NCI-H69 (cell line): ENCODE measurements around the gene GLB1L3.

Source experiments
- DNase-seq: peaks from one replicate; lab custom pipeline; 2025; lab: John Stamatoyannopoulos, UW

GLB1L3 gene, protein sequence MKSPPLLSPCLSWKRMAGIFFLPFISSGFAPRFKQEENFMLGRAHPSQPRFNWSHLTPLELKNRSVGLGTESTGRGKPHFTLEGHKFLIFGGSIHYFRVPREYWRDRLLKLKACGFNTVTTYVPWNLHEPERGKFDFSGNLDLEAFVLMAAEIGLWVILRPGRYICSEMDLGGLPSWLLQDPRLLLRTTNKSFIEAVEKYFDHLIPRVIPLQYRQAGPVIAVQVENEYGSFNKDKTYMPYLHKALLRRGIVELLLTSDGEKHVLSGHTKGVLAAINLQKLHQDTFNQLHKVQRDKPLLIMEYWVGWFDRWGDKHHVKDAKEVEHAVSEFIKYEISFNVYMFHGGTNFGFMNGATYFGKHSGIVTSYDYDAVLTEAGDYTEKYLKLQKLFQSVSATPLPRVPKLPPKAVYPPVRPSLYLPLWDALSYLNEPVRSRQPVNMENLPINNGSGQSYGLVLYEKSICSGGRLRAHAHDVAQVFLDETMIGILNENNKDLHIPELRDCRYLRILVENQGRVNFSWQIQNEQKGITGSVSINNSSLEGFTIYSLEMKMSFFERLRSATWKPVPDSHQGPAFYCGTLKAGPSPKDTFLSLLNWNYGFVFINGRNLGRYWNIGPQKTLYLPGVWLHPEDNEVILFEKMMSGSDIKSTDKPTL

DNA sequence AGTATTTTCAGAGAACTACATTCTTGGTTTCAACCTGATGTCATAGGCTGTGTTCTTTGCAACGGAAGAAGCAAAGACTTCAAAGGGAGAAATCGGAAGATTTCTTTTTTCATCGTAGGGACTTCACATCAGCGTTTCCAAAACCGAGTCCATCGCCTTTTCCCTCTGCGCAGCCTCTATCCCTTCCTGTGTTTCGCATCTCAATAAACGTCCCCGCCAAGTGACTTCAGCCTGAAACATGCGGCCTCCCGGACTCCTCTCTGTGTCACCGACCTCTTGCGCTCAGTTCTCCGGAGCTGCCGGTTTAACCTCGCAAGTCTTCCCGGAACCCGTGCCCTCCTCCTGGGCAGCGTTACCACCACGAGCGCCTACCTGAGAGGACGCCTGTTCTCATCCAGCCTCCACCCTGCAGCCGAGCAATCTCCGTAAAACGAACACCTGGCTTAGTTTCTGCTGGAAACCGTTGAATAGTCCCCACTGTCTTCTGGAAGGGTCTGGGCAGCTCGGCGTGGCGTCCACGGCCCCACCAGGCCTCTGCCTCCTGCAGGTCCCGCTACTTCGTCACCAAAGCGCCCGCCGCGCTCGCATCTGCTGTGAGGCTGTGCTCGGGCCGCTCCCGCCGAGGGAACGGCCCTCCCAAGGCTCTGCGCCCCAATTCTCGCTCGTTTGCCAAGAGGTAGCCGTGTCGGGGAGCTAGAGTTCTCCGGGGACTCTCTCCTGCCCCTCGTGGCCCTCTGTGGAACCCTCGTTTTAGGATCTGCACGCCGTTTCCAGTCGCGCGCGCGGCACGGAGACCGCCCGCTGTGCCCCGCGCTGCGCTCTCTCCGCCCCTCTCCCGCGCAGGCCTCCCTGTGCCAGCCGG lies at the start of gene GLB1L3:
TSS of gene GLB1L3 (plus strand) at position 846 of the 862 bp plus-strand sequence. CDS start 362 bp downstream, outside the sequence.
- peak; percentile 89 for DNase-seq

DNA sequence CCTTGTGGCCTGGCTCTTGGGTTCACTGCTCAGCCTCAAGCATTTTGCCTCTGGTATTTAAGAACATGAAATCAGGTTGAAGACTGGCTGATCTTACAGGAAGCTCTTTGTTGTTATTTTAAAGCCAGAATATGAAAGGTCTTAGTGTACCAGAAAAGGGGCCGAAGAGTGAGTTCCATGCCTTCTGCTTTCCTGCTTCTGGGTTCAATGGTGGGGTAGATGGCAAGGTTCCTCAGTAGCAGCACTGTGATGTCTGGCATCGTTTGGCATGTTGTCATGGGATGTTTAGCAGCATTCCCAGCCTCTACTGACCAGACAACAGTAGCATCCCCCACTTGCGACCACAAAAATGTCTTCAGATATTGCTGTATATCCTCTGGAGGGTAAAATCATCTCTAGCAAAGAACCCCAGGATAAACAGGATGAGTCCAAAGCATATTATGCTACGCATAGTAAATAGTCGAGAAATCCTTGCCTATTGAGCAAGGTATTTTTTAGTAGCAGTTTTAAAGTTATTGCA lies 49.3 kb upstream of the GLB1L3 start:
- DNase-seq = no peak

DNA sequence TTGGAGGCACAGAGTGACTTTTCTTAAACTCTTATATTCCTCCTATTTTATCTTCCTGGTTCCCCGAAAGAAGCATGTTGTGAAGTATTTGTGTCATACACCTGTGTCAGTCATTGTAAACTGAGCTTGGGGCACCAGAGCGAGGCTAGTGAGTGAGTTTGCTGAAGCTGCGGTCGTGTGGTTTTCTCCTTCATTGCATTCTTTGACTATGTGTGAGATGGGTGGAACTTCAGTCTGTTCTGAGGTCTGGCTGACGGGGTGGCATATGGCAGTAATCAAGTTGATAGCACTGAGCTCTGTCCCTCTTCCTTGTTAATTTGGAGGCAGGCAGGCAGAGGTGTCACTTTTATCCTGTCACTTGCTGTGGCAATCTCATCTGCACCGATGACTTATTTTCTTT lies 47.6 kb upstream of the GLB1L3 start:
- no peak for DNase-seq

DNA sequence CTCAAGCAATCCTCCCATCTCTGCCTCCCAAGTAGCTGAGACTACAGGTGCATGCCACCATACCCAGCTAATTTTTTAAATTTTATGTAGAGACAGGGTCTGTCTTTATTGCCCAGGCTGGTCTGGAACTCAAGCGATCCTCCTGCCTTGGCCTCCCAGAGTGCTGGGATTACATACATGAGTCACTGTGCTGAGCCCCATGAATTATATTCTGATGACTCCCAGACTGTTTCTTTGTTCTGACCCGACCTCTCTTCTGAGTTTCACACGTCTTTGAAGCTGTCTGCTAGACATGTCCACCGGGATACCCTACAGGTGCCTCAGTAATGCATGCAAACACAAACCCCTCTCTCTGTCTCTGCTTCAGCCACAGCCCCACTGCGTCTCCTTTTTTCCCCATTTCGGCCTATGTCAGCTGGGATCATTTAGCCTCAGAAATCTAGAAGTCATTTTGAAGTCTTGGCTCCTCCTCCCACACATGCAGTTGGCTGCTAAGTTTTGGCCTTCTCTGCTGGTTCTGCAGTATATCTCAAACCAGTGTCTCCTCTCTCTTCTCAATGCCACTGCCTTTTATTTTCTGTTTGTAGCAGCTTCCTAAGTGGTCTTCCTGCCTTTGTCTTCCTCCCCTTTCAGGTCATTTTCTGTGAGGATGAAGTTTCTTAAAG lies 46.9 kb upstream of the GLB1L3 start:
- DNase-seq = no peak

DNA sequence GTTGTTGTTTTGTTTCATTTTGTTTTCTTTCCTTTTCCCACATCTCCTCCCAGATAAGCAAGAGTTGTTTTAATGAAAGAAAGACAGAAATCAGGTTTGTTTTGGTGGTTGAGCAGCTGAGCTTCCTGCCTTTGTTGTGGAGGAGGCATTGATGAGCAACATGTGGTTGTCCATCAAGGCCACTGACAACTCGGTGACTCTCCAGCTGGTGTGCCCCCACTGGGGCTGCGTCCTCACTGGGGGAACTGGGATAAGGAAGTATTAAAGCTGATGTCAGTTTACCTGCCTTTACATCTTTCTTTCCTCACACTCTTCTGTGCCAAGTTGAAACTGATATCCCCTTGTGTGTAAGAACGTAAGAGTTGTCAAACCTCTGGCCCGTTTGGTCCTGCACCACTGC lies 45.8 kb upstream of the GLB1L3 start:
- no peak for DNase-seq

DNA sequence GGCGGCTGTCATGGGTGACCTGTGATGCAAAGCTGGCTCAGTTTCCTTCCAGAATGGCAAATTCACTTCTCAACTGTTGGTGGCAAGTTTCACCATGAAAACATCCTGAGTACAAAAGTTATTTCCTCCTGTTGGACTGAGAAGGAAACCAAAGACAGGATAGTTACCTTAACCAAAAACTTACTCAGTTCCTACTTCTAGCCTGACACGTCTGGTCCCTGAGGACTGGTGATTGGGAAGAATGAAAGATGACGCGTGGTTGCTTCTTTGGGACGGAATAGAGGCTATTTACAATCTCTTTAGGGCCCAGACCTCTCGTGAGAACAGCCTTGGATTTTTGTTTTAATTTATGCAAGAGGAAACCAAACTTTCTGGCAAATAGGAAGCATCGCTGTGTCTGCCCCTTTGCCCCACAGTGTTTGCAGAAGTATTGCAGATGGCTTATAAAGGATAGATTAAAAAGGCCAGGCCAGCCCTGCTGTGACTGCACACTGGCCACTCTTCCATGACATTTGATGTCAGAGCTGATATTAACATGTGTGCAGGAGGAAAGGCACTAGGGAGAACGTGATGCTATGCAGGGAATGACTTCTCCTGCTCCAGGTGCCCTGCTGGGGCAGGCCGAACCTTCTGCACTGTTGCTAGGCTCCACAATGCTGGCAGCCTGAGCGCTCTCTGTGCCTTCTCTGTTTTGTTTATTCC lies 44.1 kb upstream of the GLB1L3 start:
- DNase-seq = no peak

DNA sequence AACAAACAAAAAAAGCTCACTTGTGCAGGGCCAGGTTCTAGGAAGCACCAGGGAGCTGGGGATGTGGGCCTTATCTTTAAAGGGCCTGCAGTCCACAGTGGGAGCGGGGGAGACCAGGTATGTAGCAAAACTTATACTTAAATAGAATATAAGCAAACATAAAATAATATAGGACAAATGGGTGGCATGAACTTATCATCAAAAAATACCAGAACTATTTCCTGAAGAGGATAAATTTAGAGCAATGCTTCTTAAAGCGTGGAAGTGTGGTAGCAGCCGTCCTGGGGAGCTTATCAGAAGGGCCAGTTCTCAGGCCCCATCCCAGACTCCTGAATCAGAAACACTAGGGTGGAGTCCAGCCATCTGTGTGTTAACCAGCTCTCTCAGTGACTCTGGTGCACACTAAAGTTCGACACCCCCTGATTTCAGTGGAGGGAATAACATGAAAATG lies 42.4 kb upstream of the GLB1L3 start:
- no peak for DNase-seq

DNA sequence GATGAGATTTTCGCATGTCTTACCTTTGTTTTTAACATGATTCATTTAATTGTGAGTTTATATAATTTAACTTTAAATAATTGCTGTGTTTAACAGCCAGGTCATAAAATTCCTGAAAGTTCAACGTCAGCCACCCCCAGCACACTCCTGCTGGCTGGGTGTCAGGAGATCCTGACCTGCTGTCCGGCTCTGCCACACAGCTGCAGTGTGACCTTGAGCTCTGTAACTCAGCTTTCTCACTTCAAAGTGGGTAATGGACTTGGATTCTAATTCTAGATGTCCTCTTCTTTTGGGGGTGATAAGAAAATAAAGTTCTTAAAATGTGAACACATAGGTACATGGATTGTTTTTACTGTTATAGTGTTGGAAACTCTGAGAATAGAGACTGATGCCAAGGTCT lies 40.8 kb upstream of the GLB1L3 start:
- DNase-seq = no peak

DNA sequence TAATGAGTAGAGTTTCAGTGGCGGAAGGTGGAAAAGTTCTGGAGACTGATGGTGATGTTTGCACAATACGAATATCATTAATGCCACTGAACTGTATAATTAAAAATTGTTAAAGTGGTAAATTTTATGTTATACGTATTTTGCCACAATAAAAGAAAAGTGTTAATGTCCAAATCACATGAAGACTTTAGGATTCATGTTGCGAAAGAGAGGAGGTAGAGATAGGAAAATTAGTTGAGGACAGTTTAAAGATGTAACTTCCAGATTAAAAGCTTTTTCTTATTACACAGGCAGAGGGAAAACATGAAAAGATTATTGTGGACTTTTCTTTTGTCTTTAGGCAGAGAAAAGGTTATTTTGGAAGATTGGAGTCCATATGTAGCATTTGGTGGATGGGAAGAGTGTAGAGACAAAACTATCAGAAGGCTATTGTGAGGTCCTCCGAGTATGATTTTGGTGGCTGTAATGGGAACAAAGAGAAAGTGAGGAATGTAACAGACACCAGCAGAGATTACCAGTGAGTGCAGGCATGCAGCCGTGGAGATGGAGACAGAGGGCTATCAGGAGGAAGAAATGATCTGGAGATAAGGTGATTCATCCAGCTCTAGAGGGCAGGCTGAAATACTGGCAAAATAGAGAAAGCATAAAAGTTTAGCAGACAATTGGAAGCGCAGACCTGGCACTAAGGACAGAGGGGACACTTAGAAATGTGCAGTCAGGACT lies 39.2 kb upstream of the GLB1L3 start:
- no peak for DNase-seq

DNA sequence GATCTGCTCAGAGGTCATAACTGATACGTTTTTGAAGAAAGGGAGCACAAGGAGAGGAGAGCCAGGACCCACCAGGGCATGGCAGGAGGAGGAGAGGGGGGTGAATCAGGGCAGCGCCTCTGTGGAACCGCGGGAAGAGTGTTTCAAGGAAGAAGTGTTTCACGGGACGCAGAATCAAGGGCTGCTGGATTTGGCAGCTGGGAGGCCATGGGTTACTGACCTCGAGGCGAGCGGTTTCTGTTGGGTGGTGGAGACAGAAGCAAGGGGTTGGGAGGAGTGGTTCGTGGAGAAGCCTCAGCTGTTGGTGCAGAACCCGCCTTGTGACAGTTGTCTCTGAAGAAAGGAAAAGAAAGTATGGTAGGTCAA lies 38.6 kb upstream of the GLB1L3 start:
- no peak for DNase-seq

DNA sequence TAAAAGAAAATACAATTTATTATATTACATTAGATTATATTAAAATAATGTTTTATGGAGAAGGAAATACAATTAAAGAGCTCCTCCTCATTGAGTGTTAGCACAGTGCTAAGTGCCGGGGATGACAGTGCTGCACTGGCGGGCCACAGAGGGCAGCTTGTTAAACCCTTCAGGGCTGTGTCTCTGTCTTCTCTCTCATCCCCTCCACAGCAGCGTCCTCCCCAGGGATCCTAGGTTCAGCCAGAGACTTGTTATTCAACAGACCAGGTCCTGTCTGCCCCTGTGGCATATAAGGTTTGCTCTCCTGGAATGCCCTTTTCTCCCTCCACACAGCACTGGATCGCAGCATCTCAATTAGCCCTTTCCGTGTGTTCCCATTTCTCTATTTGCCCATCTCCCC lies 37.2 kb upstream of the GLB1L3 start:
- no peak for DNase-seq

DNA sequence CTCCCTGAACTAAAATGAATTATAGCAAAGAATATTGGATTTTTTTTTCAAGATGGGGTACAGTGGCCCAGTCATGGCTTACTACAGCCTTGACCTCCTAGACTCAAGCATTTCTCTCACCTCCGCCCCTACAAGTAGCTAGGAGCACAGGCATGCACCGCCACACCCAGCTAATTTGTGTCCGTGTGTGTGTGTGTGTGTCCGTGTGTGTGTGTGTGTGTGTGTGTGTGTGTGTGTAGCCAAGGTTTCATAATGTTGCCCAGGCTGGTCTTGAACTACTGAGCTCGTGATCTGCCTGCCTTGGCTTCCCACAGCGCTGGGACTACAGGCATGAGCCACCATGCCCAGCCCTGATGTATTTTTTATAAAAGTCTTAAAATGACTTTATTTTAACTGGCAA lies 35.6 kb upstream of the GLB1L3 start:
- no peak for DNase-seq

DNA sequence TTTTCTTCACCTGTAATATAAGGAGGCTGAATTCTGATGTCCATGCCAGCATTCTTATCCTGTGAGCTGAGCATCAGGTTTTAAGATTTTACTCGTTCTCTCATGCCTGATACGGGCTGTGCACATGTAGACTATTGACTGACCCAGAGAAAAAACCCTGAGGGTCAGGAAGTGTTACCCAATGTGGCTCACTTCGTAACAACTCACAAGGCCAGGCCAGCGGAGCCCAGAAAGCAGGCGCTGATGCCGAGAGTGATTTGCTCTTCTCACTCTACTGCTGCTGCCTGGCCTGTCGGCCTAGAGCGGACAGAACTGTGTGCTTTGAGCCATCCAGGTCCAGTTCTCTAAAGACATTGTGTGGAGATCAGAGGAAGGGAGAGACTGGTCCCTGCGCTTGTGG lies 33.8 kb upstream of the GLB1L3 start:
- peak; percentile 60 for DNase-seq

DNA sequence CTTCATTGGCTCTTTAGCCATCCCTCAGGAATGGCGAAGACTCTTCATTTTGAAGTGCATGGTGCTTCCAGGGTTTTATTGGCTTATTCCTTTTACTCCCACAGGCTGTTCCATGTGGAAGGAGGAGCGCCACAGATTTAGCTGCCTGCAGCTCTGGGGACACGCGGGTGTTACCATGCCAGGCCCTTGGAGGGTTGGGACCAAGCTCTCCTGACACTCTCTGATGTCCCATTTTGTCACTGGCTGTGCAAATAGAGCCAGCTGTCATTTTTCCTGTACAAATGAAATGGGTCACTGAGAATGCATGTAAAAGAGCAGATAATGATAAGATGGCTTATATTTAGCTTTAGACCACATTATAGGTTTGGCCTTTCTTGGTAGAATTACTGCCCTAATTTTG lies 32.3 kb upstream of the GLB1L3 start:
- peak; percentile 79 for DNase-seq

DNA sequence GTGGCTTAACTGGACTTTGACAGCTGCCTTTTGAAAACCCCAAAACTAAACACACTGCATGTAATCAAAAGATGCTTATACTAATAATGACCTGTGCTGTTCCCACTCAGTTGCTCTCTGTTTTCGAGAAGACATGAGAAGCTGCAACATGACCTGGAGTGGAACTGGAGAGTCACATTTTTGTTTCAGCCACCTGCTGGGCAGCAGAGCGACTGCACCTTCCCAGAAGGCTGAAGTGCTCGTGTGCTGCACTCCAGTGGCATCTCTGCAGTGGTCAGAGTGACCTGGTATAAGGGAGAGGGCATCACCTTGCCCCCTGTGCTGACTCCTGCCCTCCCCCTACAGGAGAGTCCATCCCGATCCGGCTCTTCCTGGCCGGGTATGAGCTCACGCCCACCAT lies 31.6 kb upstream of the GLB1L3 start:
- peak; percentile 15 for DNase-seq

DNA sequence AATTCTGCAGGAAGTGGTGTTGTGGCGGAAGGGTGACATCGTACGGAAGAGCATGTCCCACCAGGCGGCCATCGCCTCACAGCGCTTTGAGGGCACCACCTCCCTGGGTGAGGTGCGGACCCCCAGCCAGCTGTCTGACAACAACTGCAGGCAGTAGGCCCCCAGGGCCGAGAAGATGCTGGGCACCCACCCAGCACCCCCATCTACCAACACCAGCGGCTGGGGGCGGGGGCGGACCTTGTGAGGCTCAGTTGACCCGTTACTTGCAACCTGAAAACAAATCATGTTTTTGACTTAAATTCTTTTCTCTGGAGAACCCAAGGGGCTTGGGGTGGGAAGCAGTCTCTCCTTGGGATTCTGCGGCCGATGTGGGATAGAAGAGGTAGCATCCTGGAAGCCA lies 30.7 kb upstream of the GLB1L3 start:
- no peak for DNase-seq

DNA sequence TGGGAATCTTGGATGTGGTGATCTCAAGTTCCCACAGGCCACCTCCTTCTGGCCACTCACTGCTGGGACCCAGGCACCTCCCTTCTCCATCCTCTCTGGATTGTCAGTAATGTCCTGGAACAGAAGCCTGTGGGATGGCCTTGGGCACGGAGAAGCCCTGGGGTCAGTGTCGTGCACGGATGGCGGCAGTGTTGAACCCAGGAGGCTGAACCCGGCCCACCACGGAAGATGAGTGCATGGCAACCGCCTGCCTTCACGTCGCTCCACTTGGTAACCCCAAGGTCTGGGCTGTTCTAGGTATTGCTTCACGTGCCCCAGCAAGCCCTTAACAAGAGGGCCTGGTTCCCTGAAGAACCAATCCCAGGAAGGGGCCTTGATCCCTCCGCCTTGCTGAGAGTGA lies 30.1 kb upstream of the GLB1L3 start:
- DNase-seq = no peak

DNA sequence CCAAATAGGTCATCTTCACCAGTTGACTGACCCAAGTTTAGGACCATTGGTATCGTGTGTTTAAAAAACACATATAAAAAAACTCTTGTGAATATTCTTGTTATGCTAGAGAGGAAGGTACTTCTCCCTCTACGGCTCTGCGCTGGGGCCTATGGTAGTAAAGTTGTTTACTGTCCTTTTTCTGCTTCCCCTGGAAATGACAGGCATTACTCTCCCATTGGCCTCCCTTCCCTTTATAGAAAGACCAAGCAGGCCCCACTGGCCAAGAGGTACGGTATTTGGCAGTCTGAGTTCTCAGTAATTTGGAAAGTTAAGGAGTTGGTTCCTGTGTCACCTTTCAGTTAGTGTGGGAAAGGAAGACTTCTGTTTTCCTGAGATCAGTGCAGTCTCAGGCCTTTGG lies 29.5 kb upstream of the GLB1L3 start:
- DNase-seq = no peak

DNA sequence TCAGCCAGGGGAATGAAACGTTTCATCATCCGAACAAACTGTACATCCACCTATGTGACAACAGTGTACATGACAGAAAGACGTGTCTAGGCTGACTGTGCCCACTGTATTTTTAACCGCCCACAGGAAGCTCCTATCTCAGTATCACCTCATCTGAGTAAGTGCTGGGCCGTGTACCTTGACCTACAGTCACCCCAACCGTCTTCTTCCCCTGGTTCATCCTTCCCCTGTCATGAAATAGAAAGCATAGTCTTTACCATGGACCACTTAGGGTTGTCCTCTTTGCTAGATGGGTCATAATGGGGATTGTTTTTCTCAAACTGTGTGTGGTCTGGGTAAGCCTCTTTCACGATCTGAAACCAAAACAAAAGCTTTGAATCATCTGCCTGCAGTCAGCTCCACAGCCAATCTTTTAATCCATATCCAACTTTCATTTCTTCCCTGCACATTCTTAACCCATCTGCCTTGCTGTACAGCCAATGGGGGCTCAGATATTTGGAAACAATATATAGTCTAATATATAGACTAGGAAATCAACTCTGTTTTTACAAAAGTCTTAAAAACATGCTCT lies 27.2 kb upstream of the GLB1L3 start:
- DNase-seq = no peak

DNA sequence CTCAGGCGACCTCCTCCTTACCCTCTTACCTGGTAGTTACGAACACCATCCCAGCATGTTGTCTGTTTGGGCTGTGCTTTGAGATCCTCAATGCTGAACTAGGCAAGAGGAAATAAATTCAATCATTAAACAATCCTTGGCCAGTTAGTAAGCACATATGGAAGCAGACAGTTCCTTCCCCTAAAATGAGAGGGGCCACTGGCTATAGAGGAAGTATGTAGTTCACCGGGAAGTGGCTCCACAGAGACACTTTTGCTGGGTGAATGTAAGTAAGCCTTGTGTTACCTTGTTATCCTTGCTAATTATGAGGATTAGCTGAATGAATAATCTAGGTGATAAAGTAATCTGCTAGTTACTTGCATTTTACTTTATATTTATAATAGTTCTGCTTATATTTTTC lies 25.9 kb upstream of the GLB1L3 start:
- no peak for DNase-seq
